ENCODE data around the gene FADS2. TPM values are rescaled to one million over a fixed set of nuclear protein-coding genes. Genes with fewer than 3 reads are reported as not detected.
A peak's percentile ranks its signal among the peaks of the same experiment; 100 is the strongest.

The FADS2 gene
- total RNA-seq, 1 donor from 2014 or later: 39.6 TPM

- DNase-seq: no peak
Measured at GRCh38 chr11:61795876-61796526, 32.1 kb upstream of the FADS2 start.

GRCh38 chr11:61797263-61797944 lies 30.7 kb upstream of the FADS2 start:
- DNase-seq: peak; percentile 92

GRCh38 chr11:61799665-61800284 lies 28.3 kb upstream of the FADS2 start:
- DNase-seq: no peak

GRCh38 chr11:61800331-61801281 lies 27.5 kb upstream of the FADS2 start:
- DNase-seq: no peak

GRCh38 chr11:61802605-61803004 lies 25.5 kb upstream of the FADS2 start:
- no peak for DNase-seq

- DNase-seq: no peak
Measured at GRCh38 chr11:61803889-61804647, 24.0 kb upstream of the FADS2 start.

GRCh38 chr11:61805146-61805545 lies 23.0 kb upstream of the FADS2 start:
- DNase-seq: no peak

GRCh38 chr11:61806785-61807184 lies 21.3 kb upstream of the FADS2 start:
- DNase-seq: no peak

GRCh38 chr11:61810671-61811175 lies 17.4 kb upstream of the FADS2 start:
- no peak for DNase-seq

GRCh38 chr11:61811831-61812230 lies 16.3 kb upstream of the FADS2 start:
- no peak for DNase-seq

GRCh38 chr11:61812736-61813411 lies 15.2 kb upstream of the FADS2 start:
- DNase-seq: no peak

GRCh38 chr11:61814247-61814957 lies 13.7 kb upstream of the FADS2 start:
- DNase-seq: no peak

GRCh38 chr11:61814958-61815789 lies 12.9 kb upstream of the FADS2 start:
- peak; percentile 95 for DNase-seq

GRCh38 chr11:61815790-61816735 lies 12.0 kb upstream of the FADS2 start:
- DNase-seq: peak; percentile 76

- DNase-seq: peak; percentile 94
Measured at GRCh38 chr11:61816736-61817455, 11.2 kb upstream of the FADS2 start, which contains the start of gene FADS1. Gene FADS1, minus strand, starts transcription at chr11:61817003. Its CDS starts 74 bp downstream, at chr11:61816929.

- no peak for DNase-seq
Measured at GRCh38 chr11:61817471-61818202, 10.5 kb upstream of the FADS2 start.
